HepG2 (cell line): ENCODE results near the gene GSX1. TPM values are rescaled to one million over a fixed set of nuclear protein-coding genes. Genes with fewer than 3 reads are reported as not detected.

ENCODE experiments used
- CC2D1A ChIP-seq: sonication (generic); formaldehyde crosslinking; IDR thresholded peaks from 2 replicates; pipeline ENCODE4 v1.8.1; 2023; ENCODE audit warnings: mild to moderate bottlenecking, missing genetic modification reagents
- HDAC1 ChIP-seq: sonication (generic); formaldehyde crosslinking; IDR thresholded peaks from 2 replicates; pipeline ENCODE4 v1.5.1; 2020; ENCODE audit warnings: mild to moderate bottlenecking, missing genetic modification reagents
- HOMEZ ChIP-seq: IDR thresholded peaks from 2 replicates; pipeline ENCODE4 v1.6.1; 2016; ENCODE audit warnings: low read depth
- HOXA5 ChIP-seq: sonication (generic); formaldehyde crosslinking; IDR thresholded peaks from 2 replicates; pipeline ENCODE4 v1.4.0; 2020; ENCODE audit warnings: missing genetic modification reagents
- MAZ ChIP-seq, 2 experiments: sonication (generic) in 1 of 2; formaldehyde crosslinking in 1 of 2; IDR thresholded peaks; 2 replicates each; pipeline versions ENCODE4 v1.5.0 to v1.6.1; 2012 to 2020; ENCODE audit warnings: low read depth in 2 of 2, mild to moderate bottlenecking in 2 of 2, borderline replicate concordance in 1 of 2, improper control_type of control experiment in 1 of 2, low read length in 1 of 2, missing genetic modification reagents in 1 of 2, moderate library complexity in 1 of 2
- MED1 ChIP-seq: sonication (generic); formaldehyde crosslinking; IDR thresholded peaks from 2 replicates; pipeline ENCODE4 v1.4.0; 2020; ENCODE audit warnings: missing genetic modification reagents
- MNT ChIP-seq: fragments of 450-650 bp; IDR thresholded peaks from 2 replicates; pipeline ENCODE4 v1.6.1; 2016
- NBN ChIP-seq: fragments of 450-650 bp; conservative IDR thresholded peaks from 2 replicates; pipeline ENCODE4 v1.6.1; 2017
- NFIB ChIP-seq: sonication (generic); formaldehyde crosslinking; IDR thresholded peaks from 2 replicates; pipeline ENCODE4 v1.9.0; 2021; ENCODE audit warnings: missing genetic modification reagents, mild to moderate bottlenecking, borderline replicate concordance
- NR1H2 ChIP-seq: sonication (generic); formaldehyde crosslinking; IDR thresholded peaks from 2 replicates; pipeline ENCODE4 v1.8.1; 2022; ENCODE audit warnings: low read depth, missing genetic modification reagents, borderline replicate concordance
- SRSF1 ChIP-seq: fragments of 200-400 bp; formaldehyde crosslinking; optimal IDR thresholded peaks from 2 replicates; pipeline ENCODE3; 2017; ENCODE audit warnings: mild to moderate bottlenecking, low read depth, low read length, moderate library complexity
- STAT6 ChIP-seq: sonication (generic); formaldehyde crosslinking; IDR thresholded peaks from 2 replicates; pipeline ENCODE4 v1.4.0; 2020; ENCODE audit warnings: missing genetic modification reagents, mild to moderate bottlenecking, borderline replicate concordance
- ZNF282 ChIP-seq: fragments of 450-650 bp; IDR thresholded peaks from 2 replicates; pipeline ENCODE4 v1.6.1; 2018; ENCODE audit not compliant: partially characterized antibody
- ZNF317 ChIP-seq: sonication (generic); formaldehyde crosslinking; IDR thresholded peaks from 2 replicates; pipeline ENCODE4 v1.5.0; 2020; ENCODE audit warnings: mild to moderate bottlenecking, missing genetic modification reagents
- ZNF562 ChIP-seq: sonication (generic); formaldehyde crosslinking; IDR thresholded peaks from 2 replicates; pipeline ENCODE4 v1.8.0; 2022; ENCODE audit warnings: missing genetic modification reagents, borderline replicate concordance
- ZNF879 ChIP-seq: sonication (generic); formaldehyde crosslinking; IDR thresholded peaks from 2 replicates; pipeline ENCODE4 v1.8.1; 2023; ENCODE audit warnings: missing genetic modification reagents
- polyA plus RNA-seq, 8 experiments: library from polyadenylated mRNA; depleted of rRNA in 3 of 8; stranded (reverse) in 7 of 8; unstranded in 1 of 8; fragments of >200 nt; fragmentation: Illumina TruSeq in 4 of 8; extraction: Trizol in 4 of 8; gene quantifications; 2 replicates each; pipeline versions ENCODE4 v1.2.1 to v1.2.3, GENCODE V29; 2011 to 2016; ENCODE audit warnings: low read depth in 4 of 8, missing spikeins in 1 of 8, mixed read lengths in 1 of 8; ENCODE audit not compliant: insufficient read depth in 1 of 8
- total RNA-seq, 5 experiments: library from RNA; depleted of rRNA; stranded (reverse); fragments of >200 nt; fragmentation: Illumina TruSeq; extraction: Trizol; gene quantifications; 2 replicates each; pipeline ENCODE4 v1.2.3, GENCODE V29; 2016; ENCODE audit warnings: low read depth in 1 of 5

The GSX1 gene
- total and polyA plus RNA-seq, 2 of the 13 experiments (the other 11 are each of a cell fraction or from before 2014, with no cell fraction given), result not detected

- TF ChIP-seq HOMEZ (CRISPR knock-in tag) (no peak), MED1 (CRISPR knock-in tag) (0 out of 2 replicates have a peak, but pooled peaks have one; percentile 14), NFIB (no peak), HDAC1 (CRISPR knock-in tag) (no peak; the same call in 1 of the 2 replicates), NR1H2 (CRISPR knock-in tag) (no peak), MNT (no peak), ZNF317 (no peak), CC2D1A (CRISPR knock-in tag) (no peak), MAZ (IDR thresholded peaks at IDR 0.05; ENCODE audit: borderline replicate concordance, low read depth, low read length) (no peak), MAZ (CRISPR knock-in tag; IDR thresholded peaks at IDR 0.05; ENCODE audit: low read depth) (no peak), HOXA5 (CRISPR knock-in tag) (peak; percentile 57; the same call in 1 of the 2 replicates), ZNF879 (CRISPR knock-in tag) (no peak), ZNF282 (no peak), ZNF562 (no peak), STAT6 (CRISPR knock-in tag) (no peak), SRSF1 (no peak), NBN (no peak)
These were observed at the start of gene GSX1 (continued) for GRCh38 chr13:27792393-27793218.
